Nephron (organoid): Measurements from ENCODE around the gene DNAJC17.

ENCODE experiments used
- H3K27ac Mint-ChIP-seq, 3 experiments: 2 replicates each; pipeline ENCODE4 v1.8.0; 2020; ENCODE audit warnings: mixed read lengths in 3 of 3, mild to moderate bottlenecking in 2 of 3, moderate library complexity in 1 of 3
- H3K27me3 Mint-ChIP-seq: 2 replicates; pipeline ENCODE4 v1.8.0; 2021; ENCODE audit warnings: low read depth, mild to moderate bottlenecking, moderate library complexity, mixed read lengths
- H3K36me3 Mint-ChIP-seq: 2 replicates; pipeline ENCODE4 v1.8.0; 2020; ENCODE audit warnings: low read depth, mixed read lengths
- H3K4me1 Mint-ChIP-seq: 2 replicates; pipeline ENCODE4 v1.8.0; 2020; ENCODE audit warnings: mixed read lengths
- H3K4me3 Mint-ChIP-seq, 3 experiments: 2 replicates each; pipeline ENCODE4 v1.8.0; 2020; ENCODE audit warnings: mild to moderate bottlenecking in 3 of 3, mixed read lengths in 3 of 3, moderate library complexity in 2 of 3
- H3K9me3 Mint-ChIP-seq: 2 replicates; pipeline ENCODE4 v1.8.0; 2020; ENCODE audit warnings: mixed read lengths
- CTCF ChIP-seq, 3 experiments: fragments of 200-600 bp; sonication (generic); IDR thresholded peaks; one replicate each; pipeline ENCODE4 v1.5.0; 2021; ENCODE audit warnings: antibody characterized with exemption in 3 of 3; ENCODE audit not compliant: unreplicated experiment in 3 of 3

DNAJC17 gene

GRCh38 chr15:40852529-40852928 is 45.3 kb upstream of the DNAJC17 start:
- Mint-ChIP-seq H3K4me3 (no peak overlapping the region), H3K27me3 (peaks cover 5% of the 10 kb centered on the region), H3K4me1 (peaks cover 6% of the 10 kb centered on the region), H3K27ac (no peak overlapping the region), H3K9me3 (no peaks in the 10 kb centered on the region), H3K36me3 (peaks cover 14% of the 10 kb centered on the region)
- no peak for TF ChIP-seq CTCF (IDR thresholded peaks at IDR 0.05; ENCODE audit: unreplicated experiment in 3 of 3)

DNA sequence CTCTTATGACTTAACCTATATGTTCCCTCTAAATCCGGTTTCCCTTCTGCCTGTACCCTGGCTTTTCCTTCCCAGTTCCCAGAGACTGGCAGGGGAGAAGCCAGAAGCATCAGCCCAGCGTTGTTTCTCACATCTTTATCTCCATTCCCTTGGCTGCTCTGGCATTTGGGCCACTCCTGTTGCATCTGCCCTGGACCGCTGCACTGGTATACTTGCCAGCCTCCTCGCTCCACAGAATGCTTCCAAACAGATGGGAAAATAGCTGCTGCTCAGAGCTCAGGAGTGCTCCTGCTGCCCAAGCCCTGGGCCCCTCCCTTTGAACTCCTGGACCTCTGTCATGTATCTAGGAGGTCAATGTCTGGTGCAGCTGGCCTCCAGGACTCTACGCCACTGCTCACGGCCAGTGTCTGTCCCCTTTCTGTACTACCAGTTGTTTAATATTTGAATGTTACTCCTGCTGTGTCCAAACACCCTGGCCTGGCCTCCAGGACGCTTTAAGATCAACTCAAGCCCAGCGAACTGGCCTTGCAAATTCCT is 43.4 kb upstream of the DNAJC17 start:
- TF ChIP-seq CTCF (IDR thresholded peaks at IDR 0.05; ENCODE audit: unreplicated experiment in 3 of 3) = no peak
- Mint-ChIP-seq H3K4me1 (peaks cover 17% of the 10 kb centered on the region), H3K27ac (no peak overlapping the region), H3K9me3 (no peaks in the 10 kb centered on the region), H3K27me3 (peaks cover 22% of the 10 kb centered on the region), H3K36me3 (peaks cover 11% of the 10 kb centered on the region), H3K4me3 (no peak overlapping the region)

DNA sequence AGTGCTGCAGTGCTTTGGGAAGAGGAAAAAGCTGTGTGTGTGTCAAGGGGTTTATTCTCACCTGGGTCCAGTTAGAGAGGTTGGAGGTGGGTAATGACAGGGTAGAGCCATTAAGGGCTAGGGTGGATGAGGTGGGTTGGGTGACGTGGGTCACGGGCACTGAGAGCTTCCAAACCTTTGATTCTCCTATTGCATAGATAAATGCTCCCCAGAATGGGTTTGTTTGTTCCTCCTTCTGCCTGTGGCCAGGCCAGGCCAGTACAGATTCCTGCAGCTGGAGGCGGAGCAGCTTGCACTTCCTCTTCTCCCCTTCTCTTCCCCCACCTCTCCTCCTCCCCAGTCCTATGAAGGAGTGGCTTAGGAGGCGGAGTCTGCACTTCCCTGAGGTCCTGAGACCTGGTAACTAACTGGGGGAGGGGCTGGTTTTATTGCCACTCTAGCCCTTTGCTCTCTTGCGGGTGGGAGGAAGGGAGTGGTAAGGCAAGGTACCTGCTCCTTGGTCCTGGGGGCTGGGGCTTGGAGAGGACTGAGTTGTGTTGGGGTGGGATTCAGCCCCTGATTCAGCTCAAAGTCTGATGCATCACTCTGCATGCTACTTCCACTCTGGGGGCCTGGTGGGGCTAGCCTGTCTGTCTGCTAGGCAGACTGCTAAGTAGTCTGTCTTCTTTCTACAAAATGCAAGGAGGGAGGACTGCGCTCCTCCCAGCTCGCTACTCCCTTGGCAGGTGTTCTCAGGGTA is 40.1 kb upstream of the DNAJC17 start:
- peak overlapping the region; percentile 3 to 81 (median 6) for H3K27ac Mint-ChIP-seq

DNA sequence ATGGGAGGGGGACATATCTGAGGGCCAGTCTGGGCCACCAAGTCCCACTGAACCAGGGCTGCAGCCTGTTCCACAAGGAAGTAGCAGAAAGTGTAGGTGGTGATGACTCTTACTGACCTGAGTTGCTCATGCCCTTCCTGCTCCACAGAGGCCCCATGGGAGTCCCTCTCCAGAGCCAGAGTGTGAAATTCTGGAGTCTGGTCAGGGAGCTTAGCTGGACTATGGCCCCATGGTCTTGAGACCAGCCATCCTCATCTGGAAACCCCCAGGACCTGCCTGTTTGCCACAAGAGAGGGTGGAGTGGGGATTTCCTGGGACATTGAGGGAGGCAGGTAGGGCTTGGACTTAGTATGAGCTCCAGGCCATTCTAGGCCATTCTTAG is 39.6 kb upstream of the DNAJC17 start:
- Mint-ChIP-seq H3K9me3 (no peaks in the 10 kb centered on the region), H3K27ac (peak overlapping the region; percentile 3 to 81 (median 6)), H3K4me3 (peak overlapping the region; percentile 47 to 74 (median 53)), H3K4me1 (peaks cover 26% of the 10 kb centered on the region), H3K36me3 (peaks cover 5% of the 10 kb centered on the region), H3K27me3 (peaks cover 51% of the 10 kb centered on the region)
- no peak for TF ChIP-seq CTCF (IDR thresholded peaks at IDR 0.05; ENCODE audit: unreplicated experiment in 3 of 3)

More for the DNA sequence above, 40.1 kb upstream of the DNAJC17 start:
- H3K4me3 Mint-ChIP-seq = peak overlapping the region; percentile 47 to 74 (median 53)
- H3K27me3 Mint-ChIP-seq = peaks cover 46% of the 10 kb centered on the region
- peaks cover 26% of the 10 kb centered on the region for H3K4me1 Mint-ChIP-seq
- no peak for TF ChIP-seq CTCF (IDR thresholded peaks at IDR 0.05; ENCODE audit: unreplicated experiment in 3 of 3)
- H3K36me3 Mint-ChIP-seq = peaks cover 9% of the 10 kb centered on the region
- H3K9me3 Mint-ChIP-seq = no peaks in the 10 kb centered on the region

DNA sequence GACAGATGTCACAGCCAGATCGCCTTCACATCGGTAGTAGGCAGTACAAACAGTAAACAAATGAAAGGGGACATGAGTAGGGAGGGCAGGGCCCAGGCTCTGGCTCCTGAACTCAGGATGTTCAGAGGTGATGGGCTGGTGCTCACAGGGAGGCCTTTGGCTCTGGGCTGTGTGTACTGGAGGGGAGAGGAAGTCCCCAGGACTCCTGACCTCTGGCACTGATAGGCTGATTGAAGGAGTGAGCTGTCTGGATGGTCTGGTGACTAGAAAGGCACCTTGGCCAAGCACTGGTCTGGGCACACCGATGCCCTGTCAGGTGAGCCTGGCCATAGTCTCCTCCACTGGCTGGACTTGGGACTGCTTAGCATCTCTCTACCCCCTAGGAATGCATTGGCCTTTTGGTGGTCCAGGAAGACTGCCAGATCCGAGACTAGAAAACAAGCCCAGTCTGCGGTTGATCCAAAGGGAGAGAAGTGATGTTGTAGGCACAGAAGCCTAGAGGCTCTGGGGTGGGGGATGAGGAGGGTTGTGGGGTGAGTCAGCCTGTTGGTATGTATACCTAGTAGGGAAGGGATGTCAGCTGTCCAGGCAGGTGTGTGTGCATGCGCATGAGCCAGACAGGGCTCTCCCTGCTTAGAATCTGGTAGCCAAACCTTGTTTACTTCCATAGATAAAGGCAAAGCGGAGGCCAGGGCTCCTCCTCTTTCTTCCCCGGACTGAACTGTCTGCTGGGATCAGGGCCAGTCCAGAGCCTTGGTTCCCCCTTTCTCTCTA is 38.4 kb upstream of the DNAJC17 start:
- H3K4me1 Mint-ChIP-seq = peaks cover 26% of the 10 kb centered on the region
- H3K27me3 Mint-ChIP-seq = peaks cover 62% of the 10 kb centered on the region
- H3K9me3 Mint-ChIP-seq = no peaks in the 10 kb centered on the region
- peak overlapping the region in 2 of 3 experiments; percentile 81 to 86 for H3K27ac Mint-ChIP-seq
- TF ChIP-seq CTCF (IDR thresholded peaks at IDR 0.05; ENCODE audit: unreplicated experiment in 3 of 3) = no peak
- H3K4me3 Mint-ChIP-seq = peak overlapping the region; percentile 72 to 82 (median 78)
- peaks cover 4% of the 10 kb centered on the region for H3K36me3 Mint-ChIP-seq
